ENCODE data around the gene POLR3F.
"Not testable (repeated sequence)": the region's sequence is repeated elsewhere in the genome, so short reads cannot be mapped to it uniquely, and the experiment has no call there.

Gene POLR3F

DNA sequence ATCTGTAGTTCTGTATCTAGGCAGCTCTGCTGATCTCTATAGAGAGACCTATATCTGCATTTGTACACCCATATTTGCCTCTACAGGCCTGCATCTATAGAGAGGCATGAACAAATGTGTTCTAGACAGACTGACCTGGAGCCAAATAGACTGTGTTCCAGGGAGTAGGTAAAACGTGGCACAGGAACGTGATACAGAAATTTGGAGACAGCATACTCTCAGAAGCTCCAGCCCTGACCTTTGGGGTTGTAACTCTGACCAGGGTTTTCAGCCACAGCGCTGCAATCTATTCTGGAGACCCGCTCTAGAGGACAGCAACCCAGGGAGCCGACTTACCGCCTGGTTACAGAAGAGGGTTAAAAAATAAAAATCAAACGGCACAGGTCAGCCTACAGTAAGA lies 28.9 kb downstream of the POLR3F start:
- H2AFZ ChIP-seq (ENCODE audit: low read depth) = peak overlapping the region; percentile 81; the same call in 1 of the 2 replicates

DNA sequence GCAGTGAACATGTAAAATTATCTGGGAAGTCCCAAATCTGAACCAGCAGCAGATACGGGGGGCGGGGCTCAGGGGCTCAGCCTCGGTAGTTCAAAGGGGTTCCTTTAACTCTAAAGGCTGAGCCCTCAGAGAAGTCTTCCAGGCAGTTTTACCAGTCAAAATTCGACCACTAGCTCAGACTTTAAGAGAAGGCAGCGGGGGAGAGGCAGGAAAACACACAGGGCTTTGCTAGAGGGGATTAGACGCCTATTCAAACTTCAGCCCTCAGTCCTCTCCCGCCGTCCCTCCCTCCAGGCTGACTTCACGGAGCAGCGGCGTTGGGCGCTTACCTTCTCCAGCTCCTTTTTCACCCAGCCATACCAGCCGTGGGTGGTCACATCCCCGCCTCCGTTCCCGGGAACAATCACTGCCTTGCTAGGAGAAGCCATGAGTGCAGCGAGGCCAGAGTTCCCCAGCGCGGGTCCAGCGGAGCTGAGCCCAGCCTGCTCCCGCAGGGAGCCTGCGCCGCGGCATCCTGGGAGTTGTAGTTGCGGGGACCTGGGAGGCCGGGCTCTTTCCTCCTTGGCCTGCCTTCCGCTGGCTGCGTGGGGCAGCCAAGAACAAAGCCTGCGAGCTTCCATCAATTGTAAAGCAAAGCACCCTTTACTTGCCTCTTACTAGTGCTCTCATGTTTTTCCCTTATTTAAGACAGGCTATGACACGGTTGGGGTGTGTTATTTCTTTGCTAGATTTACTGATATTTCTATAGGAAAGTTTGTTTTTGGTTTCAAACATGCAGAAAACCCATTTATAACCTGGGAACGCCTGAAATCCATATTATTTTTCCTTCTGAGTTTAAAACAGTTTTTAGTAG lies 29.8 kb downstream of the POLR3F start, which contains the start of gene RBBP9:
TSS of gene RBBP9 (minus strand) at position 486 of the 853 bp plus-strand sequence. CDS start at position 428, 58 bp downstream.
- Histone ChIP-seq H3K36me3 (ENCODE audit: insufficient read depth) (no peaks in the 10 kb centered on the region), H4K20me1 (ENCODE audit: insufficient read depth) (no peaks in the 10 kb centered on the region)

More for the DNA sequence above, 28.9 kb downstream of the POLR3F start:
- Histone ChIP-seq H4K20me1 (ENCODE audit: insufficient read depth) (no peaks in the 10 kb centered on the region), H3K79me2 (ENCODE audit: insufficient read depth, low read depth) (no peaks in the 10 kb centered on the region), H3K36me3 (ENCODE audit: insufficient read depth) (no peaks in the 10 kb centered on the region), H3K27ac (no peak overlapping the region), H3K4me1 (ENCODE audit: low read depth, poor library complexity, severe bottlenecking) (peaks cover 15% of the 10 kb centered on the region), H3K4me2 (peak overlapping the region; percentile 70; the same call in 1 of the 2 replicates), H3K27me3 (ENCODE audit: insufficient read depth, low read depth) (no peaks in the 10 kb centered on the region), H3K4me3 (IDR thresholded peaks at IDR 0.05; ENCODE audit: insufficient read depth, low read depth, low read length) (no peak overlapping the region), H3K9ac (no peak overlapping the region)
- TF ChIP-seq, protein P1, sequence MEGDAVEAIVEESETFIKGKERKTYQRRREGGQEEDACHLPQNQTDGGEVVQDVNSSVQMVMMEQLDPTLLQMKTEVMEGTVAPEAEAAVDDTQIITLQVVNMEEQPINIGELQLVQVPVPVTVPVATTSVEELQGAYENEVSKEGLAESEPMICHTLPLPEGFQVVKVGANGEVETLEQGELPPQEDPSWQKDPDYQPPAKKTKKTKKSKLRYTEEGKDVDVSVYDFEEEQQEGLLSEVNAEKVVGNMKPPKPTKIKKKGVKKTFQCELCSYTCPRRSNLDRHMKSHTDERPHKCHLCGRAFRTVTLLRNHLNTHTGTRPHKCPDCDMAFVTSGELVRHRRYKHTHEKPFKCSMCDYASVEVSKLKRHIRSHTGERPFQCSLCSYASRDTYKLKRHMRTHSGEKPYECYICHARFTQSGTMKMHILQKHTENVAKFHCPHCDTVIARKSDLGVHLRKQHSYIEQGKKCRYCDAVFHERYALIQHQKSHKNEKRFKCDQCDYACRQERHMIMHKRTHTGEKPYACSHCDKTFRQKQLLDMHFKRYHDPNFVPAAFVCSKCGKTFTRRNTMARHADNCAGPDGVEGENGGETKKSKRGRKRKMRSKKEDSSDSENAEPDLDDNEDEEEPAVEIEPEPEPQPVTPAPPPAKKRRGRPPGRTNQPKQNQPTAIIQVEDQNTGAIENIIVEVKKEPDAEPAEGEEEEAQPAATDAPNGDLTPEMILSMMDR (conservative IDR thresholded peaks at IDR 0.05; ENCODE audit: low read depth, low read length) = no peak

DNA sequence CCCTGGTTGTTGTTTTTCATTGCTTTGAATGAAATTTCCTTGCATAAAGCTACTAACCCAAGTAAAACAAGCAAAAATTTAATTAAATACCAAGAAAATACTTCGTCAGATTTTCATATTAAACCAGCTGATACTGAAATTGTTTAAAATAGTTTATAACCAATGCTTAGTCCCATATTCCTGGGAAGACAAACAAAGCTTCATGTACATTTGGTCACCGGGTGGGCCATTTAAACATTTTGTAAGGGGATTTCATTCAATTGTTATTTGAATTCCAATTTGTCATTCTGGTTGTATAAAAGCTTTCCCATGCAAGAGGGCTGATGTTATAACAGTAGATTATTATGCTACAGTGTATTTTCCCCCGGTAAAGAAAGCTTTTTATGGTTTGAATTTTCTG lies 30.4 kb downstream of the POLR3F start:
- Histone ChIP-seq H2AFZ (ENCODE audit: low read depth) (peak overlapping the region; percentile 81; the same call in 1 of the 2 replicates), H3K27me3 (ENCODE audit: insufficient read depth, low read depth) (no peaks in the 10 kb centered on the region), H3K4me2 (peak overlapping the region; percentile 22; the same call in 1 of the 2 replicates), H3K9ac (no peak overlapping the region), H3K4me3 (IDR thresholded peaks at IDR 0.05; ENCODE audit: insufficient read depth, low read depth, low read length) (no peak overlapping the region), H3K4me1 (ENCODE audit: low read depth, poor library complexity, severe bottlenecking) (peaks cover 15% of the 10 kb centered on the region), H3K79me2 (ENCODE audit: insufficient read depth, low read depth) (no peaks in the 10 kb centered on the region), H3K27ac (no peak overlapping the region), H4K20me1 (ENCODE audit: insufficient read depth) (no peaks in the 10 kb centered on the region), H3K36me3 (ENCODE audit: insufficient read depth) (no peaks in the 10 kb centered on the region)
- TF ChIP-seq, protein P1 (conservative IDR thresholded peaks at IDR 0.05; ENCODE audit: low read depth, low read length) = no peak

More for the DNA sequence above, 29.8 kb downstream of the POLR3F start, which contains the start of gene RBBP9:
- H3K27me3 ChIP-seq (ENCODE audit: insufficient read depth, low read depth) = no peaks in the 10 kb centered on the region
- H2AFZ ChIP-seq (ENCODE audit: low read depth) = peak within 1 kb of the TSS; percentile 81
- H3K4me2 ChIP-seq = peak within 1 kb of the TSS; percentile 70
- no peak within 1 kb of the TSS for H3K4me3 ChIP-seq (IDR thresholded peaks at IDR 0.05; ENCODE audit: insufficient read depth, low read depth, low read length)
- TF ChIP-seq, protein P1 (conservative IDR thresholded peaks at IDR 0.05; ENCODE audit: low read depth, low read length) = no peak
- peaks cover 15% of the 10 kb centered on the region for H3K4me1 ChIP-seq (ENCODE audit: low read depth, poor library complexity, severe bottlenecking)
- peak within 1 kb of the TSS; percentile 20; the same call in 1 of the 2 replicates for H3K9ac ChIP-seq
- H3K79me2 ChIP-seq (ENCODE audit: insufficient read depth, low read depth) = no peaks in the 10 kb centered on the region
- no peak within 1 kb of the TSS for H3K27ac ChIP-seq

DNA sequence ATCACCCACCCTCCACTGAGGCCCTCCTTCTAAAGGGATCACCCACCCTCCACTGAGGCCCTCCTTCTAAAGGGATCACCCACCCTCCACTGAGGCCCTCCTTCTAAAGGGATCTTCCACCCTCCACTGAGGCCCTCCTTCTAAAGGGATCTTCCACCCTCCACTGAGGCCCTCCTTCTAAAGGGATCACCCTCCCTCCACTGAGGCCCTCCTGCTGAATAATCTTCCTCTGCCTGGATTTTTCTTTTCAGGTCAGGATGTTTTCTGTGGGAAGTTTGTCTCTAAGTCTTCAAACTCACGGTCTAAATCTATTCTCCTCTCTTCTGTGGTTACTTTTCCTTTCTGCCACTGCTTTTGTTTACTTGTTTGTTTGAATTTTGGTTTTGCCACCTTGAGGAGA lies 34.5 kb downstream of the POLR3F start:
- H3K9ac ChIP-seq; H3K36me3 ChIP-seq (ENCODE audit: insufficient read depth); H4K20me1 ChIP-seq (ENCODE audit: insufficient read depth); H3K4me2 ChIP-seq; H3K27me3 ChIP-seq (ENCODE audit: insufficient read depth, low read depth); H3K79me2 ChIP-seq (ENCODE audit: insufficient read depth, low read depth); H3K27ac ChIP-seq; H3K4me3 ChIP-seq (IDR thresholded peaks at IDR 0.05; ENCODE audit: insufficient read depth, low read depth, low read length); H2AFZ ChIP-seq (ENCODE audit: low read depth): not testable (repeated sequence)
- H3K4me1 ChIP-seq (ENCODE audit: low read depth, poor library complexity, severe bottlenecking) = peaks cover 12% of the 10 kb centered on the region
